IMR-90 (cell line): ENCODE results near the gene GIT2. TPM values are rescaled to one million over a fixed set of nuclear protein-coding genes. Genes with fewer than 3 reads are reported as not detected.

Source experiments
- ATAC-seq: fragments of 200-7000 bp; cut with Tn5 transposase; 2 replicates; pipeline ENCODE4 v1.9.1; 2020; ENCODE audit warnings: low read depth, mild to moderate bottlenecking, moderate library complexity
- BruUV-seq: library from RNA; stranded (reverse); fragments of 400-500 nt; replicated peaks from 2 replicates; lab custom pipeline; 2021; lab: Mats Ljungman, UMichigan
- CTCF ChIA-PET: fragments of 300-600 bp; formaldehyde crosslinking; extraction: SDS; loops from one replicate; lab custom pipeline; 2021; ENCODE audit warnings: antibody characterized with exemption; lab: Yijun Ruan, JAX
- POLR2A ChIA-PET: fragments of 300-600 bp; sonication (Branson Sonifier 250); formaldehyde crosslinking; loops from one replicate; lab custom pipeline; 2022; ENCODE audit warnings: antibody characterized with exemption; ENCODE audit not compliant: unreplicated experiment; lab: Charles Lee
- DNase-seq: peaks from one replicate; pipeline ENCODE4 v3.0.0; 2013
- H2AFZ ChIP-seq: replicated peaks from 2 replicates; pipeline ENCODE3; 2013; ENCODE audit warnings: low read length, mild to moderate bottlenecking; ENCODE audit not compliant: poor library complexity
- H2AK5ac ChIP-seq: 2 replicates; pipeline ENCODE4 v1.6.1; 2013; ENCODE audit warnings: low read depth, low read length, inconsistent platforms
- H2AK9ac ChIP-seq: replicated peaks from 2 replicates; pipeline ENCODE3; 2013; ENCODE audit warnings: mild to moderate bottlenecking, low read depth, low read length, moderate library complexity; ENCODE audit not compliant: poor library complexity
- H2BK120ac ChIP-seq: 2 replicates; pipeline ENCODE4 v1.6.1; 2013; ENCODE audit warnings: low read depth, low read length, inconsistent platforms
- H2BK15ac ChIP-seq: 3 replicates; pipeline ENCODE4 v1.6.1; 2013; ENCODE audit warnings: low read depth, low read length, inconsistent platforms
- H2BK20ac ChIP-seq: 2 replicates; pipeline ENCODE4 v1.6.1; 2013; ENCODE audit warnings: low read depth, mild to moderate bottlenecking, inconsistent platforms, low read length, moderate library complexity
- H2BK5ac ChIP-seq: 2 replicates; pipeline ENCODE4 v1.6.1; 2013; ENCODE audit warnings: mild to moderate bottlenecking, low read depth, low read length, inconsistent platforms; ENCODE audit not compliant: poor library complexity, severe bottlenecking
- H3K14ac ChIP-seq: replicated peaks from 2 replicates; pipeline ENCODE4 v1.6.1; 2013; ENCODE audit warnings: low read depth, low read length, inconsistent platforms
- H3K18ac ChIP-seq: 2 replicates; pipeline ENCODE4 v1.6.1; 2013; ENCODE audit warnings: low read depth, low read length, control low read depth
- H3K23ac ChIP-seq: 2 replicates; pipeline ENCODE4 v1.6.1; 2013; ENCODE audit warnings: low read depth, low read length, inconsistent platforms
- H3K27ac ChIP-seq: 2 replicates; pipeline ENCODE4 v1.5.1; 2013; ENCODE audit warnings: mild to moderate bottlenecking, control low read depth, low read length; ENCODE audit not compliant: insufficient read depth
- H3K27me3 ChIP-seq: 2 replicates; pipeline ENCODE4 v1.6.1; 2013; ENCODE audit warnings: low read length; ENCODE audit not compliant: control insufficient read depth, insufficient read depth
- H3K36me3 ChIP-seq: 2 replicates; pipeline ENCODE4 v1.6.1; 2013; ENCODE audit warnings: low read length, mixed read lengths; ENCODE audit not compliant: control insufficient read depth, insufficient read depth
- H3K4ac ChIP-seq: 2 replicates; pipeline ENCODE4 v1.6.1; 2013; ENCODE audit warnings: low read depth, low read length, inconsistent platforms
- H3K4me1 ChIP-seq: 2 replicates; pipeline ENCODE4 v1.6.1; 2013; ENCODE audit warnings: low read length, mixed read lengths; ENCODE audit not compliant: control insufficient read depth, insufficient read depth
- H3K4me2 ChIP-seq: 2 replicates; pipeline ENCODE4 v1.6.1; 2013; ENCODE audit warnings: low read depth, mild to moderate bottlenecking, control low read depth, low read length, moderate library complexity
- H3K4me3 ChIP-seq: 2 replicates; pipeline ENCODE4 v1.5.1; 2013; ENCODE audit warnings: low read depth, mild to moderate bottlenecking, control low read depth, low read length, moderate library complexity; ENCODE audit not compliant: insufficient read depth
- H3K56ac ChIP-seq: 2 replicates; pipeline ENCODE4 v1.6.1; 2013; ENCODE audit warnings: low read length, inconsistent platforms; ENCODE audit not compliant: insufficient read depth; ENCODE audit errors: extremely low read depth
- H3K79me1 ChIP-seq, 2 experiments: 2 replicates each; pipeline ENCODE4 v1.6.1; 2013; ENCODE audit warnings: low read length in 2 of 2, inconsistent platforms in 1 of 2, low read depth in 1 of 2
- H3K9ac ChIP-seq: 2 replicates; pipeline ENCODE4 v1.6.1; 2013; ENCODE audit warnings: low read depth, low read length, control low read depth
- H3K9me1 ChIP-seq: 2 replicates; pipeline ENCODE4 v1.6.1; 2013; ENCODE audit warnings: low read length, inconsistent platforms; ENCODE audit not compliant: insufficient read depth
- H3K9me3 ChIP-seq: 2 replicates; pipeline ENCODE4 v1.6.1; 2013; ENCODE audit warnings: low read length; ENCODE audit not compliant: control insufficient read depth, insufficient read depth
- H4K20me1 ChIP-seq: 2 replicates; pipeline ENCODE4 v1.6.1; 2013; ENCODE audit warnings: low read length, inconsistent platforms; ENCODE audit not compliant: insufficient read depth
- H4K5ac ChIP-seq: 2 replicates; pipeline ENCODE4 v1.6.1; 2013; ENCODE audit warnings: mild to moderate bottlenecking, low read depth, low read length, control low read depth
- H4K8ac ChIP-seq, 2 experiments: 2 replicates each; pipeline ENCODE4 v1.6.1; 2013; ENCODE audit warnings: low read depth in 2 of 2, low read length in 2 of 2, control low read depth in 1 of 2, inconsistent platforms in 1 of 2
- H4K91ac ChIP-seq: 2 replicates; pipeline ENCODE4 v1.6.1; 2013; ENCODE audit warnings: low read depth, low read length, inconsistent platforms; ENCODE audit not compliant: insufficient read depth
- CEBPB ChIP-seq: IDR thresholded peaks from 2 replicates; pipeline ENCODE4 v1.6.1; 2012; ENCODE audit warnings: low read depth, low read length, improper control_type of control experiment
- RCOR1 ChIP-seq: IDR thresholded peaks from 2 replicates; pipeline ENCODE4 v1.6.1; 2012; ENCODE audit warnings: mild to moderate bottlenecking, low read length, improper control_type of control experiment; ENCODE audit not compliant: insufficient replicate concordance
- RFX5 ChIP-seq: IDR thresholded peaks from 2 replicates; pipeline ENCODE4 v1.8.0; 2012; ENCODE audit warnings: low read depth, mild to moderate bottlenecking, low read length, moderate library complexity
- USF2 ChIP-seq: fragments of 150-350 bp; IDR thresholded peaks from 2 replicates; pipeline ENCODE4 v1.6.1; 2017; ENCODE audit warnings: mild to moderate bottlenecking, antibody characterized with exemption, low read length, low read depth
- whole genome bisulfite sequencing, 2 experiments: methylation state at CpG; one replicate each; pipeline versions ENCODE4 v1.1.5 to v1.1.7; 2013; ENCODE audit warnings: missing lambda C conversion rate in 2 of 2; ENCODE audit not compliant: insufficient read length in 1 of 2; ENCODE audit errors: extremely low coverage in 2 of 2; 5-methylcytosine and 5-hydroxymethylcytosine counted together
- dilution Hi-C: fragments of 300-500 bp; cut with HindIII; formaldehyde crosslinking; loops from one replicate; pipeline ENCODE4 v1.14.3; 2018; ENCODE audit warnings: low sequenced_read_pairs; ENCODE audit not compliant: unreplicated experiment
- in situ Hi-C: fragments of 300-500 bp; cut with MboI; formaldehyde crosslinking; loops from 3 replicates; pipeline ENCODE4 v1.14.3; 2019; ENCODE audit warnings: low sequenced_read_pairs, inconsistent platforms, mixed read lengths
- intact Hi-C: fragments of 100-400 bp; cut with micrococcal nuclease; formaldehyde crosslinking; loops from 2 replicates; pipeline ENCODE4 v1.10.0; 2022
- polyA plus RNA-seq, 3 experiments: library from polyadenylated mRNA; depleted of rRNA; stranded (reverse); fragments of >200 nt; gene quantifications; 2 replicates each; pipeline ENCODE4 v1.2.3, GENCODE V29; 2012; ENCODE audit warnings: low replicate concordance in 1 of 3
- total RNA-seq: library from RNA; depleted of rRNA; stranded (reverse); fragments of >200 nt; gene quantifications from 2 replicates; pipeline ENCODE4 v1.2.3, GENCODE V29; 2012

GIT2 gene
- total and polyA plus RNA-seq, 2 of the 4 experiments (the other 2 are of a cell fraction): 48.0 to 71.9 TPM

GRCh38 chr12:110038741-110039084 is 42.5 kb upstream of the GIT2 start:
- Histone ChIP-seq H2AK5ac (peak overlapping the region; percentile 53; the same call in 1 of the 2 replicates), H2BK120ac (peak overlapping the region; percentile 57), H3K27ac (peak overlapping the region; percentile 93; the same call in 1 of the 2 replicates), H3K4me3 (no peak overlapping the region), H3K9me3 (no peaks in the 10 kb centered on the region), H3K14ac (peak overlapping the region; percentile 7), H3K4ac (peak overlapping the region; percentile 59), H3K9me1 (peaks cover 18% of the 10 kb centered on the region), H3K56ac (0 out of 2 replicates have a peak overlapping the region, but pooled peaks have one; percentile 45), H2AK9ac (no peak overlapping the region), H3K18ac (peak overlapping the region; percentile 90), H3K23ac (peak overlapping the region; percentile 37), H3K79me1 (peaks cover 43 to 69% of the 10 kb centered on the region in 2 experiments), H3K36me3 (peaks cover 41% of the 10 kb centered on the region), H2AFZ (no peak overlapping the region), H3K27me3 (no peaks in the 10 kb centered on the region), H4K20me1 (peaks cover 19% of the 10 kb centered on the region), H3K4me2 (peak overlapping the region; percentile 58), H2BK20ac (peak overlapping the region; percentile 19; the same call in 1 of the 2 replicates), H4K91ac (peak overlapping the region; percentile 75), H4K5ac (peak overlapping the region; percentile 87), H3K4me1 (peaks cover 28% of the 10 kb centered on the region), H3K9ac (peak overlapping the region; percentile 43), H2BK5ac (peak overlapping the region; percentile 93), H4K8ac (peak overlapping the region; percentile 0 to 72; a peak in 2 of 4 replicates), H2BK15ac (peak overlapping the region; percentile 35; the same call in 2 of the 3 replicates)
- intact Hi-C loops: loop anchor here (2.0 kb wide), 1 partner anchor 104 kb away; no protein-coding TSS in a partner anchor
- in situ Hi-C loops: no loop called here
- dilution Hi-C loops: no loop called here
- no peak for TF ChIP-seq USF2
- no peak for TF ChIP-seq RFX5
- no peak for TF ChIP-seq RCOR1
- TF ChIP-seq CEBPB: peak; percentile 83
- no TSS peak for BruUV-seq
- WGBS, 2 experiments: no CpG with 5 or more reads among the region's 5 CpGs
- CTCF ChIA-PET: no interaction called here
- POLR2A ChIA-PET: no interaction called here
- DNase-seq (no peak), ATAC-seq (peak; percentile 2)
